GM19468 (cell line): ENCODE measurements around the gene DGAT2.

Source experiments
- ATAC-seq: cut with Tn5 transposase; IDR thresholded peaks from one replicate; pipeline ENCODE4 v1.9.1; 2021; ENCODE audit warnings: mild to moderate bottlenecking, moderate library complexity, moderate number of reproducible peaks; ENCODE audit not compliant: unreplicated experiment; ENCODE audit errors: extremely low read depth

The DGAT2 gene

GRCh38 chr11:75816561-75817239 lies 48.1 kb downstream of the DGAT2 start:
- no peak for ATAC-seq

GRCh38 chr11:75820645-75821044 lies 52.1 kb downstream of the DGAT2 start:
- no peak for ATAC-seq

GRCh38 chr11:75821202-75821601 lies 52.6 kb downstream of the DGAT2 start:
- ATAC-seq = no peak

GRCh38 chr11:75822541-75822940 lies 54.0 kb downstream of the DGAT2 start:
- ATAC-seq = no peak

GRCh38 chr11:75823415-75823814 lies 54.8 kb downstream of the DGAT2 start:
- no peak for ATAC-seq

GRCh38 chr11:75823946-75824345 lies 55.4 kb downstream of the DGAT2 start:
- ATAC-seq = no peak

GRCh38 chr11:75826461-75827230 lies 58.1 kb downstream of the DGAT2 start:
- ATAC-seq = no peak

GRCh38 chr11:75827562-75827961 lies 59.0 kb downstream of the DGAT2 start:
- no peak for ATAC-seq

GRCh38 chr11:75831915-75832502 lies 63.4 kb downstream of the DGAT2 start:
- ATAC-seq = no peak

- no peak for ATAC-seq
Measured at GRCh38 chr11:75834728-75835127, 66.2 kb downstream of the DGAT2 start.

GRCh38 chr11:75836417-75836816 lies 67.8 kb downstream of the DGAT2 start:
- ATAC-seq = no peak

GRCh38 chr11:75839851-75840250 lies 71.3 kb downstream of the DGAT2 start:
- ATAC-seq = no peak

GRCh38 chr11:75840522-75840921 lies 71.9 kb downstream of the DGAT2 start:
- no peak for ATAC-seq

GRCh38 chr11:75841739-75842138 lies 73.2 kb downstream of the DGAT2 start:
- no peak for ATAC-seq

GRCh38 chr11:75845324-75845723 lies 76.7 kb downstream of the DGAT2 start:
- ATAC-seq = no peak

- no peak for ATAC-seq
Measured at GRCh38 chr11:75849894-75850293, 81.3 kb downstream of the DGAT2 start.

- ATAC-seq = no peak
Measured at GRCh38 chr11:75850787-75851186, 82.2 kb downstream of the DGAT2 start.
